Activated CD8-positive, alpha-beta memory T cell treated with anti-CD3 and anti-CD28 coated beads for 1 hour (primary cell): Measurements from ENCODE around the gene LFNG.

Experiments
- DNase-seq, 2 donors: peaks; one replicate each; pipeline ENCODE4 v3.0.0-alpha.2; 2020; ENCODE audit warnings: low read depth in 1 of 2; ENCODE audit errors: extremely low read depth in 1 of 2

Gene LFNG

GRCh38 chr7:2482725-2483451 is 36.7 kb upstream of the LFNG start:
- DNase-seq, result no peak

- DNase-seq, result no peak
Observed at GRCh38 chr7:2483494-2483893, 36.1 kb upstream of the LFNG start.

GRCh38 chr7:2484868-2485267 is 34.7 kb upstream of the LFNG start:
- DNase-seq, result no peak

GRCh38 chr7:2487586-2488271 is 31.8 kb upstream of the LFNG start:
- DNase-seq, result no peak

- no peak for DNase-seq
Observed at GRCh38 chr7:2488272-2488645, 31.3 kb upstream of the LFNG start.

GRCh38 chr7:2488681-2489080 is 30.9 kb upstream of the LFNG start:
- DNase-seq, result no peak

- DNase-seq, result no peak
Observed at GRCh38 chr7:2490181-2490651, 29.4 kb upstream of the LFNG start.

- no peak for DNase-seq
Observed at GRCh38 chr7:2492038-2492437, 27.5 kb upstream of the LFNG start.

- DNase-seq, result no peak
Observed at GRCh38 chr7:2493205-2494164, 26.1 kb upstream of the LFNG start.

- DNase-seq, result no peak
Observed at GRCh38 chr7:2494191-2495130, 25.1 kb upstream of the LFNG start.

- DNase-seq, result no peak
Observed at GRCh38 chr7:2495418-2496299, 23.9 kb upstream of the LFNG start.

- no peak for DNase-seq
Observed at GRCh38 chr7:2496375-2496774, 23.2 kb upstream of the LFNG start.

GRCh38 chr7:2497065-2497464 is 22.5 kb upstream of the LFNG start:
- DNase-seq, result no peak

GRCh38 chr7:2497500-2498336 is 21.9 kb upstream of the LFNG start:
- no peak for DNase-seq

GRCh38 chr7:2498708-2499107 is 20.9 kb upstream of the LFNG start:
- DNase-seq, result no peak

GRCh38 chr7:2499181-2499580 is 20.4 kb upstream of the LFNG start:
- no peak for DNase-seq

- DNase-seq, result no peak
Observed at GRCh38 chr7:2499719-2500430, 19.7 kb upstream of the LFNG start.

GRCh38 chr7:2500701-2501100 is 18.9 kb upstream of the LFNG start:
- DNase-seq, result no peak
